ENCODE results near the gene RBMXL3.

The RBMXL3 gene

GRCh38 chrX:115233497-115234455 lies 44.6 kb downstream of the RBMXL3 start, which contains the start of gene LRCH2:
Gene LRCH2, minus strand, starts transcription at chrX:115234096. Its CDS starts 55 bp downstream, at chrX:115234041.
- TF ChIP-seq, protein P1, sequence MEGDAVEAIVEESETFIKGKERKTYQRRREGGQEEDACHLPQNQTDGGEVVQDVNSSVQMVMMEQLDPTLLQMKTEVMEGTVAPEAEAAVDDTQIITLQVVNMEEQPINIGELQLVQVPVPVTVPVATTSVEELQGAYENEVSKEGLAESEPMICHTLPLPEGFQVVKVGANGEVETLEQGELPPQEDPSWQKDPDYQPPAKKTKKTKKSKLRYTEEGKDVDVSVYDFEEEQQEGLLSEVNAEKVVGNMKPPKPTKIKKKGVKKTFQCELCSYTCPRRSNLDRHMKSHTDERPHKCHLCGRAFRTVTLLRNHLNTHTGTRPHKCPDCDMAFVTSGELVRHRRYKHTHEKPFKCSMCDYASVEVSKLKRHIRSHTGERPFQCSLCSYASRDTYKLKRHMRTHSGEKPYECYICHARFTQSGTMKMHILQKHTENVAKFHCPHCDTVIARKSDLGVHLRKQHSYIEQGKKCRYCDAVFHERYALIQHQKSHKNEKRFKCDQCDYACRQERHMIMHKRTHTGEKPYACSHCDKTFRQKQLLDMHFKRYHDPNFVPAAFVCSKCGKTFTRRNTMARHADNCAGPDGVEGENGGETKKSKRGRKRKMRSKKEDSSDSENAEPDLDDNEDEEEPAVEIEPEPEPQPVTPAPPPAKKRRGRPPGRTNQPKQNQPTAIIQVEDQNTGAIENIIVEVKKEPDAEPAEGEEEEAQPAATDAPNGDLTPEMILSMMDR (IDR thresholded peaks at IDR 0.05; ENCODE audit: control extremely low read depth, extremely low read depth, low read depth, missing control alignments), result no peak
- DNase-seq (ENCODE audit: extremely low spot score), result peak; percentile 7
- CTCF ChIA-PET, result no interaction called here
- POLR2A ChIA-PET, result no interaction called here

DNA sequence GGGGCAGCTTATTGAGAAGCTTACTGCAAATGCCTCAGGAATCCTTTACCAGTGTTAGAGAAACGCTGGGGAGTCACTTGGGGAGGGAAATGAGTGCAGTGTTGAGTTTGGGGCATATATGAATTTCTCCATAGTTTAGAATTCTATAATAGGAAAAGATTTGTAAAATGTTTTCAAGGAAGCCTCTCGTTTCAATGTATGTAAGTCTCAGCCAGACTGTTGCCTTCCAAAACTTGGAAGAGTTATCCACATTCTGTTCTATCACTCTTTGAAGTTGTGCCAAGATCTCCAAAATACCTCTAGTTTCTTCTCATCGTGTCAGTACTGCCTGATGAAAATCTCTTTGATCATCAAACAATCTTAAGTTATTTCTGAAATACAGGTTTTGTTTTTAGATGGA lies 45.3 kb downstream of the RBMXL3 start:
- POLR2A ChIA-PET, result no interaction called here
- DNase-seq (ENCODE audit: extremely low spot score), result no peak
- CTCF ChIA-PET, result no interaction called here
- TF ChIP-seq, protein P1 (IDR thresholded peaks at IDR 0.05; ENCODE audit: control extremely low read depth, extremely low read depth, low read depth, missing control alignments), result no peak

GRCh38 chrX:115236560-115236959 lies 47.4 kb downstream of the RBMXL3 start:
- TF ChIP-seq, protein P1 (IDR thresholded peaks at IDR 0.05; ENCODE audit: control extremely low read depth, extremely low read depth, low read depth, missing control alignments), result no peak
- ChIA-PET CTCF (no interaction called here), POLR2A (no interaction called here)
- no peak for DNase-seq (ENCODE audit: extremely low spot score)

DNA sequence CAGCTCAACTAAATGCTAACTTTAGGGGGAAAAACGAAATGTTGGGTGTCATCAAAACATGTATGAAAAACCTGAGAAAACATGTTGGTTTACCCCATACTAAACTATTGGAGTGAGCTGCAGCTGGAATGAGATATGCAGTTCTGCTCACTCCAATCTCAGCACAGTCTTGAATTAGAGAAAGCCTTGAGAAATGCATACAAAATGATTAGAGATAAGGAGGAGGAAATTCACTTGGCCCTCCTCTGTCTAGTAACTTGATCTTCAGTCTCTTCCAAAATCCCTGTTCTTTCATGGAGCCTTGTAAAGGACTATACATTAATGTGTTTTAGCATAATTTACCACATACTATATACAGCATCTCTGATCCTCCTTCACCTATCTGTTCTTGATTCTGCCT lies 47.8 kb downstream of the RBMXL3 start:
- ChIA-PET CTCF (no interaction called here), POLR2A (no interaction called here)

More for the DNA sequence above, 47.8 kb downstream of the RBMXL3 start:
- TF ChIP-seq, protein P1 (IDR thresholded peaks at IDR 0.05; ENCODE audit: control extremely low read depth, extremely low read depth, low read depth, missing control alignments), result no peak
- no peak for DNase-seq (ENCODE audit: extremely low spot score)
